ENCODE data around the gene SLU7. TPM values are rescaled to one million over a fixed set of nuclear protein-coding genes. Genes with fewer than 3 reads are reported as not detected.

SLU7 gene
- total RNA-seq, 1 donor from 2014 or later, result 10.2 TPM

DNA sequence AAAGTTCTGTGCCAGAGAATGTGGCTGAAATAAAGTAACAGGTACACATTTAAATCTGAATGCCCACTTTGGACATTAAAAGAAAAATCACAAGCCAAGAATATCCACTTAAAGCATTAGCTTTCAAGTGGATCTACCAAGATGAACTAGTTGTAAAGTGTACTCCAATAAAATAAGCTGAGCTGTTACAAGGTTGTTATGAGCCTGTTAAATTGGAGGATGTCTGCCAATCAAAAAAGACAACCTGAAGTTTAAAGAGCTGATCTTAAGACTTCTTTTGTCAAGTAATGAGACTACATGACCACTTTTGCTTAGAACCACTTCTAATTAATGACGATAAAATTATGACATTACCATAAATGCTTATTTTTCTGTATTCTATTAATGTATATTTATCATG, 21.4 kb downstream of the SLU7 start:
- no peaks in the 10 kb centered on the region for H3K27me3 ChIP-seq
- DNase-seq (ENCODE audit: low spot score in 2 of 2), result no peak
- intact Hi-C loops (cut with DNase I), result no loop called here
- H3K27ac ChIP-seq, result no peak overlapping the region
- H3K4me3 ChIP-seq, result peak overlapping the region in 1 of 2 donors; percentile 10
- H3K4me1 ChIP-seq, result peaks cover 7 to 16% of the 10 kb centered on the region in 2 donors
- H3K9me3 ChIP-seq, result no peaks in the 10 kb centered on the region
- TF ChIP-seq, protein P1, sequence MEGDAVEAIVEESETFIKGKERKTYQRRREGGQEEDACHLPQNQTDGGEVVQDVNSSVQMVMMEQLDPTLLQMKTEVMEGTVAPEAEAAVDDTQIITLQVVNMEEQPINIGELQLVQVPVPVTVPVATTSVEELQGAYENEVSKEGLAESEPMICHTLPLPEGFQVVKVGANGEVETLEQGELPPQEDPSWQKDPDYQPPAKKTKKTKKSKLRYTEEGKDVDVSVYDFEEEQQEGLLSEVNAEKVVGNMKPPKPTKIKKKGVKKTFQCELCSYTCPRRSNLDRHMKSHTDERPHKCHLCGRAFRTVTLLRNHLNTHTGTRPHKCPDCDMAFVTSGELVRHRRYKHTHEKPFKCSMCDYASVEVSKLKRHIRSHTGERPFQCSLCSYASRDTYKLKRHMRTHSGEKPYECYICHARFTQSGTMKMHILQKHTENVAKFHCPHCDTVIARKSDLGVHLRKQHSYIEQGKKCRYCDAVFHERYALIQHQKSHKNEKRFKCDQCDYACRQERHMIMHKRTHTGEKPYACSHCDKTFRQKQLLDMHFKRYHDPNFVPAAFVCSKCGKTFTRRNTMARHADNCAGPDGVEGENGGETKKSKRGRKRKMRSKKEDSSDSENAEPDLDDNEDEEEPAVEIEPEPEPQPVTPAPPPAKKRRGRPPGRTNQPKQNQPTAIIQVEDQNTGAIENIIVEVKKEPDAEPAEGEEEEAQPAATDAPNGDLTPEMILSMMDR (IDR thresholded peaks at IDR 0.05), result no peak
- H3K36me3 ChIP-seq, result peaks cover 10 to 11% of the 10 kb centered on the region in 2 donors

DNA sequence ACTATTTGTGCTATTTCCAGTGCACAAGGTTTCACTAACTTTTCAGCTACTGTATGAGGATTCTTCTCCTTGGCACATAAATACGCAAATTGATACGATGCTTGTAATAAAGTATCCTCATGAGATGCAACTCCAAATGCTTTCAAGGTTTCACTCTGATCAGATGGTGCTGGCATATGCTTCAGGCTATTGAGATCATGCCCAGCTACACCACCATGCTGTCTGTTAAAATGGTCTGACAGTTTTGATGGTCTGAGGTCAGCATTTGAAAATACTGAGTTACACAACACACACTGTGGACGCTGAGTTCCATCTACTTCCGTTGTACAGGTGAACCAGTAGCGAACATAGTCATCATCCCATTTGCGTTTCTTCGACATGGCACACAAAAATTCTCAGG, 23.8 kb downstream of the SLU7 start:
- intact Hi-C loops (cut with DNase I), result no loop called here
- TF ChIP-seq, protein P1 (IDR thresholded peaks at IDR 0.05), result no peak
- Histone ChIP-seq H3K27ac (no peak overlapping the region), H3K9me3 (no peaks in the 10 kb centered on the region), H3K4me3 (no peak overlapping the region), H3K36me3 (no peaks in the 10 kb centered on the region), H3K27me3 (no peaks in the 10 kb centered on the region), H3K4me1 (peaks cover 7 to 18% of the 10 kb centered on the region in 2 donors)
- no peak for DNase-seq (ENCODE audit: low spot score in 2 of 2)

DNA sequence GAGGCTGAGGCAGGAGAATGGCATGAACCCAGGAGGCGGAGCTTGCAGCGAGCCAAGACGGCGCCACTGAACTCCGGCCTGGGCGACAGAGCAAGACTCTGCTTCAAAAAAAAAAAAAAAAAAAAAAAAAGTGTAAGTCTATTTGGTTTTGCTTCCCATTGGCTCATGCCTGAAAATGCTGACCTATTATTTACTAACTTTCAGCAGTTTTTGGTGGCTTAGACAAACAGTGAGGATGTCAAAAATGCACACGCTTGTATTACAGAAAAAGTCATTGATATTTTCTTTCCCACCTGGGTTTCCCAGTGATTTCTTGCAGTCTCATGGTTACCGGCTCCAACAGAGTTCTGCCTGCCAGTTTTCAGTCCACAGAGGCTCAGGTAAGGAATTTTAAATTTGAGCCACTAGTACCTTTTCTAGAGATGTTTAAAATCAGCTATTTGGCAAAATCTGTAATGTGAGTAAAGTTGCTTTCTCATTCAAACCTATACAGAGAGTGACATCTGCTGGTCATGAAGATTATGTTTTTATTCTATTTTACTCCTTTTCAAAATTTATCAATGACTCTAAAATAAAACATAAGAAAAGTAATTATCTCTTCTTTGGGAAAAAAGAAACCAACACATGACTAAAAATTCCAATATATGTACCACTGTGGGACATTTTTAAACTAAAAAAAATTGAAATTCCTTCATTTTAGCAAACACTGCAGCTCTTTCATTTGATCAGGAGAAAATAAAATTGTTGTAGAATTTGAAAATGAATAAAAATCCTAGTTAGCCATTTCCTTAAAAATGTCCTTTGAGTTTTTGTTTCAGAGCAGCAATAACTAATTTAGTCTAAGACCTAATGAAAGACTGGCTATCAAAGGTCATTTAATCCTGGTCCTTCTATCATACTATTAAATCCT, 27.8 kb downstream of the SLU7 start:
- Histone ChIP-seq H3K4me1 (peaks cover 0 to 5% of the 10 kb centered on the region in 2 donors), H3K4me3 (no peak overlapping the region), H3K36me3 (peaks cover 0 to 3% of the 10 kb centered on the region in 2 donors), H3K9me3 (peaks cover 0 to 15% of the 10 kb centered on the region in 2 donors), H3K27me3 (no peaks in the 10 kb centered on the region), H3K27ac (no peak overlapping the region)
- no peak for DNase-seq (ENCODE audit: low spot score in 2 of 2)
- TF ChIP-seq, protein P1 (IDR thresholded peaks at IDR 0.05), result peak; percentile 42 to 54 (median 48)
- intact Hi-C loops (cut with DNase I), result loop anchor here (1.0 to 2.0 kb wide), 3 partner anchors 44 to 370 kb away; no protein-coding TSS in a partner anchor

DNA sequence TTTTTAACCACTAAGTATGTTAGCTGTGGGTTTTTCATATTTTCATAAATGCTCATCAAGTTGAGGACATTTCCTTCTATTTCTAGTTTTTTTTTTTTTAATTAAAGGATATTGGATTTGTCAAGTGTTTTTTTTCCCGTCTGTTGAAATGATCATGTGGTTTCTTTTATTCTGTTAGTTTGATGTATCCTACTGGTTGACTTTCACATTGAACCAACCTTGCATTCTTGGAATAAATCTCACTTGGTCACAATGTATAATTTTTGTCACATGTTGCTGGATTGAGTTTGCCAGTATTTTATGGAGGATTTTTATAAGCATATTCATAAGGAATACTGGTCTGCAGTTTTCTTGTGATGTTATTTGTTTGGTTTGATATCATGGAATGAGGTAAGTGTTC, 31.4 kb downstream of the SLU7 start:
- intact Hi-C loops (cut with DNase I), result no loop called here
- Histone ChIP-seq H3K9me3 (peaks cover 0 to 15% of the 10 kb centered on the region in 2 donors), H3K4me1 (peaks cover 0 to 2% of the 10 kb centered on the region in 2 donors), H3K27me3 (no peaks in the 10 kb centered on the region), H3K4me3 (no peak overlapping the region), H3K36me3 (peaks cover 0 to 3% of the 10 kb centered on the region in 2 donors), H3K27ac (no peak overlapping the region)
- TF ChIP-seq, protein P1 (IDR thresholded peaks at IDR 0.05), result no peak
- DNase-seq (ENCODE audit: low spot score in 2 of 2), result no peak

DNA sequence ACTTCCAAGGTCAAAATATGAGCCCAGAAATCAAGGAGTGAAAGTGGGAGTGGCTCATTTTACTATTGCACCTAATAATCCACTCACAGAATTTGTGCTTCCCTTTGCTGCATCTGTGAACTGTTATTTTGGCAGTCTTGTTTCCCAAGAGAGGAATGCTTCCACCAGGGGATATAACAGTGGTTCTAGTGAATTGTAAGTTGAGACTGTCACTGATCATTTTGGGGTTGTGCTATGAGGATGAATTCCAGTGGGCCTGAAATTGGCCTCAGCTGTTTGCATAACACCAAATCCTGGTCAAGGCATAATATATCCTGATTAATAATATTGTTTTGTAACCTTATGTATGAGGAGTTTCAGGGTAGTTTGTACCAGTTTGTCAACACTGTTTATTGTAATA, 33.4 kb downstream of the SLU7 start:
- Histone ChIP-seq H3K4me1 (no peaks in the 10 kb centered on the region), H3K36me3 (peaks cover 0 to 3% of the 10 kb centered on the region in 2 donors), H3K4me3 (no peak overlapping the region), H3K27ac (no peak overlapping the region), H3K9me3 (peaks cover 0 to 15% of the 10 kb centered on the region in 2 donors), H3K27me3 (no peaks in the 10 kb centered on the region)
- no peak for DNase-seq (ENCODE audit: low spot score in 2 of 2)
- intact Hi-C loops (cut with DNase I), result no loop called here
- TF ChIP-seq, protein P1 (IDR thresholded peaks at IDR 0.05), result no peak
